OCI-LY1 (cell line): ENCODE measurements around the gene ZNF831.

Experiments
- H2AFZ ChIP-seq: fragments of 200-600 bp; sonication (generic), shearing (Covaris generic); 2 replicates; pipeline ENCODE4 v1.6.0; 2014; ENCODE audit warnings: antibody characterized with exemption, mild to moderate bottlenecking, low read length
- H3F3A ChIP-seq: fragments of 200-600 bp; sonication (generic), shearing (Covaris generic); 2 replicates; pipeline ENCODE4 v1.6.0; 2014; ENCODE audit warnings: mild to moderate bottlenecking, antibody characterized with exemption, low read length, moderate library complexity; ENCODE audit not compliant: insufficient read depth
- H3K27ac ChIP-seq: fragments of 200-600 bp; sonication (generic); 2 replicates; pipeline ENCODE4 v1.5.1; 2014; ENCODE audit warnings: low read length, mixed run types, mild to moderate bottlenecking, low read depth; ENCODE audit not compliant: poor library complexity, severe bottlenecking
- H3K27me3 ChIP-seq: fragments of 200-600 bp; sonication (generic); 2 replicates; pipeline ENCODE4 v1.6.0; 2014; ENCODE audit warnings: antibody characterized with exemption, mild to moderate bottlenecking, low read length, moderate library complexity; ENCODE audit not compliant: insufficient read depth
- H3K36me3 ChIP-seq: fragments of 200-600 bp; sonication (generic); 2 replicates; pipeline ENCODE4 v1.6.1; 2014; ENCODE audit warnings: mild to moderate bottlenecking, antibody characterized with exemption, low read length, moderate library complexity, mixed read lengths; ENCODE audit not compliant: insufficient read depth
- H3K4me1 ChIP-seq: fragments of 200-600 bp; sonication (generic); 2 replicates; pipeline ENCODE4 v1.5.1; 2014; ENCODE audit warnings: mild to moderate bottlenecking, low read length, moderate library complexity; ENCODE audit not compliant: insufficient read depth, severe bottlenecking
- H3K4me2 ChIP-seq: fragments of 200-600 bp; sonication (generic), shearing (Covaris generic); 2 replicates; pipeline ENCODE4 v1.6.1; 2014; ENCODE audit warnings: low read length
- H3K4me3 ChIP-seq: fragments of 200-600 bp; sonication (generic); 2 replicates; pipeline ENCODE4 v1.5.1; 2014; ENCODE audit warnings: low read length, low read depth, mild to moderate bottlenecking, mixed read lengths; ENCODE audit not compliant: poor library complexity, severe bottlenecking
- H3K79me2 ChIP-seq: fragments of 200-600 bp; shearing (Covaris generic); 2 replicates; pipeline ENCODE4 v1.6.1; 2016; ENCODE audit warnings: mixed run types, low read length, mixed read lengths; ENCODE audit not compliant: insufficient read depth
- H3K9ac ChIP-seq: fragments of 200-600 bp; sonication (generic), shearing (Covaris generic); 2 replicates; pipeline ENCODE4 v1.6.1; 2014; ENCODE audit warnings: mild to moderate bottlenecking, low read length, mixed read lengths
- H3K9me2 ChIP-seq: fragments of 200-600 bp; sonication (generic), shearing (Covaris generic); 2 replicates; pipeline ENCODE4 v1.6.1; 2014; ENCODE audit warnings: low read depth, mild to moderate bottlenecking, low read length, mixed read lengths
- H3K9me3 ChIP-seq: fragments of 200-600 bp; shearing (Covaris generic); 2 replicates; pipeline ENCODE4 v1.6.1; 2014; ENCODE audit warnings: low read length, mixed read lengths
- H4K20me1 ChIP-seq: fragments of 200-600 bp; sonication (generic), shearing (Covaris generic); 2 replicates; pipeline ENCODE4 v1.6.0; 2016; ENCODE audit warnings: mild to moderate bottlenecking, low read length; ENCODE audit not compliant: insufficient read depth
- CTCF ChIP-seq: fragments of 200-600 bp; sonication (generic), shearing (Covaris generic); IDR thresholded peaks from 2 replicates; pipeline ENCODE4 v1.5.1; 2017; ENCODE audit warnings: mild to moderate bottlenecking, antibody characterized with exemption, low read length, moderate library complexity, mixed read lengths
- EZH2 ChIP-seq: fragments of 200-600 bp; sonication (generic), shearing (Covaris generic); IDR thresholded peaks from 2 replicates; pipeline ENCODE4 v1.8.0; 2017; ENCODE audit warnings: borderline replicate concordance, mixed run types, mild to moderate bottlenecking, antibody characterized with exemption, low read length, moderate library complexity, mixed read lengths

ZNF831 gene

GRCh38 chr20:59182401-59183044 is 18.9 kb downstream of the ZNF831 start:
- Histone ChIP-seq H3K9ac (no peak overlapping the region), H3K27me3 (no peaks in the 10 kb centered on the region), H3K4me3 (no peak overlapping the region), H3K79me2 (no peaks in the 10 kb centered on the region), H3K4me2 (no peak overlapping the region), H4K20me1 (no peaks in the 10 kb centered on the region), H3K36me3 (no peaks in the 10 kb centered on the region), H3F3A (no peaks in the 10 kb centered on the region), H3K9me2 (no peaks in the 10 kb centered on the region), H3K27ac (no peak overlapping the region), H2AFZ (no peak overlapping the region), H3K4me1 (no peaks in the 10 kb centered on the region), H3K9me3 (no peaks in the 10 kb centered on the region)
- TF ChIP-seq CTCF (no peak), EZH2 (no peak)

DNA sequence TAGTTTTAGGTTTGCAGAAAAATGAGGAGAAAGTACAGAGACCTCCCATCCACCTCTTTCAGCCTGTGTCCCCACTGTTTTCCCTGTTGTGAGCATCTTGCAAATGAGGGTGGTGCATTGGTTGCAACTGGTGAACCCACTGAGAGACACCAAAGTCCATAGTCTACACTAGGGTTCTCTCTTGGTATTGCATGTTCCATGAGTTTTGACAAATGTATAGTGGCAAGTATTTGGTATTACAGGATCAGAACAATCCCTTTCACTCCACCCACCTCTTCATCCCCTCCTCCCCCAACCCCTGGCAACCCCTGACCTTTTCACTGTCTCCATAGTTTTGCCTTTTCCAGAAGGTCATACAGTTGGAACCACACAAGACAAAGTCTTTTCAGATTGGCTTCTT is 20.1 kb downstream of the ZNF831 start:
- Histone ChIP-seq H3K27ac (no peak overlapping the region), H3K4me3 (no peak overlapping the region), H3K4me1 (no peaks in the 10 kb centered on the region), H2AFZ (no peak overlapping the region), H3K9me2 (no peaks in the 10 kb centered on the region), H3F3A (no peaks in the 10 kb centered on the region), H3K79me2 (no peaks in the 10 kb centered on the region), H3K9me3 (no peaks in the 10 kb centered on the region), H3K36me3 (no peaks in the 10 kb centered on the region), H3K9ac (no peak overlapping the region), H3K27me3 (no peaks in the 10 kb centered on the region), H4K20me1 (no peaks in the 10 kb centered on the region), H3K4me2 (no peak overlapping the region)
- no peak for TF ChIP-seq CTCF
- TF ChIP-seq EZH2, result no peak

- Histone ChIP-seq H3K36me3 (no peaks in the 10 kb centered on the region), H3K4me3 (no peak overlapping the region), H3K9ac (no peak overlapping the region), H4K20me1 (no peaks in the 10 kb centered on the region), H3K4me2 (no peak overlapping the region), H3K27ac (no peak overlapping the region), H3K9me2 (no peaks in the 10 kb centered on the region), H3K27me3 (no peaks in the 10 kb centered on the region), H3K79me2 (no peaks in the 10 kb centered on the region), H3F3A (no peaks in the 10 kb centered on the region), H3K4me1 (no peaks in the 10 kb centered on the region), H3K9me3 (no peaks in the 10 kb centered on the region), H2AFZ (no peak overlapping the region)
- no peak for TF ChIP-seq CTCF
- TF ChIP-seq EZH2, result no peak
Measured at GRCh38 chr20:59184880-59185447, 21.3 kb downstream of the ZNF831 start.
